ENCODE measurements around the gene NFIA.

Gene NFIA

GRCh38 chr1:61361931-61362330 is 279.6 kb downstream of the NFIA start (continued):
- TF ChIP-seq, protein P1, sequence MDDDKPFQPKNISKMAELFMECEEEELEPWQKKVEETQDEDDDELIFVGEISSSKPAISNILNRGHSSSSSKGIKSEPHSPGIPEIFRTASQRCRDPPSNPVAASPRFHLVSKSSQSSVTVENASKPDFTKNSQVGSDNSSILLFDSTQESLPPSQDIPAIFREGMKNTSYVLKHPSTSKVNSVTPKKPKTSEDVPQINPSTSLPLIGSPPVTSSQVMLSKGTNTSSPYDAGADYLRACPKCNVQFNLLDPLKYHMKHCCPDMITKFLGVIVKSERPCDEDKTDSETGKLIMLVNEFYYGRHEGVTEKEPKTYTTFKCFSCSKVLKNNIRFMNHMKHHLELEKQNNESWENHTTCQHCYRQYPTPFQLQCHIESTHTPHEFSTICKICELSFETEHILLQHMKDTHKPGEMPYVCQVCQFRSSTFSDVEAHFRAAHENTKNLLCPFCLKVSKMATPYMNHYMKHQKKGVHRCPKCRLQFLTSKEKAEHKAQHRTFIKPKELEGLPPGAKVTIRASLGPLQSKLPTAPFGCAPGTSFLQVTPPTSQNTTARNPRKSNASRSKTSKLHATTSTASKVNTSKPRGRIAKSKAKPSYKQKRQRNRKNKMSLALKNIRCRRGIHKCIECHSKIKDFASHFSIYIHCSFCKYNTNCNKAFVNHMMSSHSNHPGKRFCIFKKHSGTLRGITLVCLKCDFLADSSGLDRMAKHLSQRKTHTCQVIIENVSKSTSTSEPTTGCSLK (tag by site-specific recombination; IDR thresholded peaks at IDR 0.05): no peak
- TF ChIP-seq ZNF350 (tag by site-specific recombination; IDR thresholded peaks at IDR 0.05) (no peak), KLF1 (tag by site-specific recombination; IDR thresholded peaks at IDR 0.05) (no peak)

GRCh38 chr1:61362351-61362750 is 280.0 kb downstream of the NFIA start:
- H3K27ac ChIP-seq (ENCODE audit: extremely low read depth, low read depth, low read length): no peak overlapping the region
- TF ChIP-seq BCL6B (tag by site-specific recombination; IDR thresholded peaks at IDR 0.05) (0 out of 2 replicates have a peak, but pooled peaks have one; percentile 36), ZNF701 (tag by site-specific recombination; IDR thresholded peaks at IDR 0.05) (no peak), ZNF248 (tag by site-specific recombination; IDR thresholded peaks at IDR 0.05) (no peak), KLF1 (tag by site-specific recombination; IDR thresholded peaks at IDR 0.05) (no peak), ZNF843 (tag by site-specific recombination; IDR thresholded peaks at IDR 0.05) (no peak)
- POLR2A ChIA-PET: no interaction called here
- H3K4me3 ChIP-seq (ENCODE audit: low read depth, low read length): no peak overlapping the region
- H3K4me1 ChIP-seq (ENCODE audit: control insufficient read depth, insufficient read depth, low read length): no peaks in the 10 kb centered on the region
- no peaks in the 10 kb centered on the region for H3K9me3 ChIP-seq (ENCODE audit: control insufficient read depth, insufficient read depth, low read depth, low read length)
- CTCF ChIA-PET: no interaction called here
- H3K36me3 ChIP-seq (ENCODE audit: control insufficient read depth in 2 of 2, insufficient read depth in 1 of 2, low read length in 2 of 2): peaks cover 4 to 11% of the 10 kb centered on the region in 2 experiments; a peak in 2 of 3 replicates

DNA sequence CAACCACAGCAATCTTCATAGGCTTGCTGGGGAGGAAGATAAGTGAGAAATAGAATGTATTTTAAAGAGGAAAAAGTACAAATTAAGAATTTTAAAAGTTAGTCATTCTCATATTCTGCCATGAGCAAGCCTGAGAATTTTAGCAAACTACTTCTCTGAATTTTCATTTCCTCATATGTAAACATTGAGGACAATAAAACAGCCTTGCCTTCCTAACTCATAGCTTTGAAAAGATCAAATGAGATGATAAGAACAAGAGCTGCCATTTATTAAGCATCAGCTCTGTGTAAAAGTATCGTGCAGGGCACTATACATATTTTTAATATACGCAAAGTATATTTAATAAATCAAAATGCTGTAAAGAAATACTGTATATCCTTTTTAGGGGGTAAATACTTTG is 286.0 kb downstream of the NFIA start:
- Histone ChIP-seq H3K27ac (ENCODE audit: extremely low read depth, low read depth, low read length) (no peak overlapping the region), H3K36me3 (ENCODE audit: control insufficient read depth in 2 of 2, insufficient read depth in 1 of 2, low read length in 2 of 2) (peaks cover 0 to 4% of the 10 kb centered on the region in 2 experiments; a peak in 2 of 3 replicates), H3K4me1 (ENCODE audit: control insufficient read depth, insufficient read depth, low read length) (no peaks in the 10 kb centered on the region), H3K4me3 (ENCODE audit: low read depth, low read length) (no peak overlapping the region), H3K9me3 (ENCODE audit: control insufficient read depth, insufficient read depth, low read depth, low read length) (no peaks in the 10 kb centered on the region)
- no peak for TF ChIP-seq ZNF658 (tag by site-specific recombination; IDR thresholded peaks at IDR 0.05)
- TF ChIP-seq PRDM6 (tag by site-specific recombination; IDR thresholded peaks at IDR 0.05): 0 out of 2 replicates have a peak, but pooled peaks have one; percentile 21
- TF ChIP-seq ZNF837 (tag by site-specific recombination; IDR thresholded peaks at IDR 0.05): no peak
- ChIA-PET POLR2A (no interaction called here), CTCF (interaction anchor here (0.9 to 1.7 kb wide), 2 partner anchors 9 to 473 kb away, joined by 3 to 4 read pairs; no protein-coding TSS in a partner anchor)

- POLR2A ChIA-PET: no interaction called here
- CTCF ChIA-PET: interaction anchor here (0.9 to 1.7 kb wide), 2 partner anchors 10 to 472 kb away, joined by 3 to 4 read pairs; no protein-coding TSS in a partner anchor
- Histone ChIP-seq H3K4me3 (ENCODE audit: low read depth, low read length) (no peak overlapping the region), H3K36me3 (ENCODE audit: control insufficient read depth in 2 of 2, insufficient read depth in 1 of 2, low read length in 2 of 2) (peaks cover 0 to 4% of the 10 kb centered on the region in 2 experiments; a peak in 2 of 3 replicates), H3K9me3 (ENCODE audit: control insufficient read depth, insufficient read depth, low read depth, low read length) (no peaks in the 10 kb centered on the region), H3K4me1 (ENCODE audit: control insufficient read depth, insufficient read depth, low read length) (no peaks in the 10 kb centered on the region), H3K27ac (ENCODE audit: extremely low read depth, low read depth, low read length) (no peak overlapping the region)
- TF ChIP-seq ZNF2 (tag by site-specific recombination; IDR thresholded peaks at IDR 0.05): no peak
- no peak for TF ChIP-seq ZBTB6 (tag by site-specific recombination; IDR thresholded peaks at IDR 0.05)
- no peak for TF ChIP-seq ATF2 (tag by site-specific recombination; IDR thresholded peaks at IDR 0.05; ENCODE audit: low read depth)
- no peak for TF ChIP-seq ZBTB8A (tag by site-specific recombination; IDR thresholded peaks at IDR 0.05)
- TF ChIP-seq MYNN (tag by site-specific recombination; IDR thresholded peaks at IDR 0.05; ENCODE audit: borderline replicate concordance): no peak
- no peak for TF ChIP-seq YY1 (tag by site-specific recombination; IDR thresholded peaks at IDR 0.05)
- TF ChIP-seq, protein P2, sequence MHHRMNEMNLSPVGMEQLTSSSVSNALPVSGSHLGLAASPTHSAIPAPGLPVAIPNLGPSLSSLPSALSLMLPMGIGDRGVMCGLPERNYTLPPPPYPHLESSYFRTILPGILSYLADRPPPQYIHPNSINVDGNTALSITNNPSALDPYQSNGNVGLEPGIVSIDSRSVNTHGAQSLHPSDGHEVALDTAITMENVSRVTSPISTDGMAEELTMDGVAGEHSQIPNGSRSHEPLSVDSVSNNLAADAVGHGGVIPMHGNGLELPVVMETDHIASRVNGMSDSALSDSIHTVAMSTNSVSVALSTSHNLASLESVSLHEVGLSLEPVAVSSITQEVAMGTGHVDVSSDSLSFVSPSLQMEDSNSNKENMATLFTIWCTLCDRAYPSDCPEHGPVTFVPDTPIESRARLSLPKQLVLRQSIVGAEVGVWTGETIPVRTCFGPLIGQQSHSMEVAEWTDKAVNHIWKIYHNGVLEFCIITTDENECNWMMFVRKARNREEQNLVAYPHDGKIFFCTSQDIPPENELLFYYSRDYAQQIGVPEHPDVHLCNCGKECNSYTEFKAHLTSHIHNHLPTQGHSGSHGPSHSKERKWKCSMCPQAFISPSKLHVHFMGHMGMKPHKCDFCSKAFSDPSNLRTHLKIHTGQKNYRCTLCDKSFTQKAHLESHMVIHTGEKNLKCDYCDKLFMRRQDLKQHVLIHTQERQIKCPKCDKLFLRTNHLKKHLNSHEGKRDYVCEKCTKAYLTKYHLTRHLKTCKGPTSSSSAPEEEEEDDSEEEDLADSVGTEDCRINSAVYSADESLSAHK (tag by site-specific recombination; IDR thresholded peaks at IDR 0.05): no peak
- TF ChIP-seq EGR2 (tag by site-specific recombination; IDR thresholded peaks at IDR 0.05; ENCODE audit: low read depth): no peak
- TF ChIP-seq YY2 (tag by site-specific recombination; IDR thresholded peaks at IDR 0.05): no peak
- TF ChIP-seq ZBTB21 (tag by site-specific recombination; IDR thresholded peaks at IDR 0.05): no peak
Measured at GRCh38 chr1:61368876-61369275, 286.5 kb downstream of the NFIA start.

All from HEK293 (cell line).